NCI-H345 treated with DMSO at 0.1 percent for 48 hours (cell line): ENCODE measurements around the gene BCL11B.
"Not testable (repeated sequence)": the region's sequence is repeated elsewhere in the genome, so short reads cannot be mapped to it uniquely, and the experiment has no call there.

Experiments
- DNase-seq: peaks from one replicate; lab custom pipeline; 2025; ENCODE audit not compliant: unreplicated experiment; lab: John Stamatoyannopoulos, UW

Gene BCL11B

DNA sequence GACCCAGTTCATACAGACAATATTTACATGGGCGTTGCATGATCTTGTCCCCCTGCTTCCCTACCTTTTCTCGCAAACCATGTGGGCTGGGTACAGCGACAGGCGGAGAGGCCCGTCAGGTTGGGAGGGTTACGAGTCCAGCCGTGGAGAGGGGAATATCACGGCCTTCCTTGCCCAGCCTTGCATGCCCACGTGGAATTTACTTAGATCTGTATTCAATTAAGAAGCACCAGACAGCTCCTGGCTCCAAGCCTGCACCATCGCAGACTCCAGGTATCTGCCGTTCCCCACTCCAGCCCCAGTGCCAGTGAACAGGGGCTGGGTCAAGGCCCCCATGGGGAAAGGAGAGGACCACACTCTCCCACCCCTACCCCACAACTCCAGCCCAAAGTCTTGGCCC, 29.8 kb downstream of the BCL11B start:
- DNase-seq = no peak

GRCh38 chr14:99241325-99242010, 30.5 kb downstream of the BCL11B start:
- no peak for DNase-seq

GRCh38 chr14:99240627-99241324, 31.2 kb downstream of the BCL11B start:
- DNase-seq = no peak

- DNase-seq = no peak
Observed at GRCh38 chr14:99239661-99240092, 32.3 kb downstream of the BCL11B start.

DNA sequence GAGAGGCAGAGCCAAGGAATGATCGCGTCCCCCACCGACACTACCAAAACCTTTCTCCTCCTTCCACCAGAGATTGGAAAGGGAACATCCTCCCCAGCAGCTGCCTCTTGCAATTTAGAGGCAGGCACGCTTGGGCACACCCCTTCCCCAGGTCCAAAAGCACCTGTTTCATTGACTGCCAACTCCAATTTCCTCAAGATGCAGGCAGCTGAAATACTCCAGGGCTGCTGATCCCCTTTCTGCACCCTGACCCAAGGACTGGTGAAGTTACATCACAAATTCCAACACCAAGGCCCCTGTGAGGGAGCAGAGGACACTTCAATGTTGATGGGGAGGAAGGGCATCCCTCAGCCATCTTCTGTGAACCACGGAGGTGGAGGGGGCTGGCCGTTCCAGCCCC, 33.8 kb downstream of the BCL11B start:
- DNase-seq = no peak

DNA sequence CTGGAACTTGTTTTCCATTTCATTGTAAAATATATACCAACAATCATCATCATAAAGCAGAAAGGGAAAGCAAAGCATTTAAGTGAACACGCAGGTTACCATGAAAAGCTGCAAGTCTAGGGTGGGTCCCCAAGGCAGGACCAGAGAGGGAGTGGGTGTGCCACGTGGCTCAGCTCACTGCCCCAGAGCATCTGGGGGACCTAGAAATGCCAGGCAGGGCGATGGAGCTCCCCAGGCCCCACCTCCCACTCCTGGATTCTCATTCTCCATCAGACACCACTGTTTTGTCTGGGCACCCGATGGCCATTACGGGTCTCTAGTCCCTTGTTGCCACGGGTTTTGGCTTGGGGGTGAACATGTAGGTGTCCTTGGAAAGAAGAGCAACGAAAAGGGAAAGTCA, 34.7 kb downstream of the BCL11B start:
- DNase-seq = no peak

DNA sequence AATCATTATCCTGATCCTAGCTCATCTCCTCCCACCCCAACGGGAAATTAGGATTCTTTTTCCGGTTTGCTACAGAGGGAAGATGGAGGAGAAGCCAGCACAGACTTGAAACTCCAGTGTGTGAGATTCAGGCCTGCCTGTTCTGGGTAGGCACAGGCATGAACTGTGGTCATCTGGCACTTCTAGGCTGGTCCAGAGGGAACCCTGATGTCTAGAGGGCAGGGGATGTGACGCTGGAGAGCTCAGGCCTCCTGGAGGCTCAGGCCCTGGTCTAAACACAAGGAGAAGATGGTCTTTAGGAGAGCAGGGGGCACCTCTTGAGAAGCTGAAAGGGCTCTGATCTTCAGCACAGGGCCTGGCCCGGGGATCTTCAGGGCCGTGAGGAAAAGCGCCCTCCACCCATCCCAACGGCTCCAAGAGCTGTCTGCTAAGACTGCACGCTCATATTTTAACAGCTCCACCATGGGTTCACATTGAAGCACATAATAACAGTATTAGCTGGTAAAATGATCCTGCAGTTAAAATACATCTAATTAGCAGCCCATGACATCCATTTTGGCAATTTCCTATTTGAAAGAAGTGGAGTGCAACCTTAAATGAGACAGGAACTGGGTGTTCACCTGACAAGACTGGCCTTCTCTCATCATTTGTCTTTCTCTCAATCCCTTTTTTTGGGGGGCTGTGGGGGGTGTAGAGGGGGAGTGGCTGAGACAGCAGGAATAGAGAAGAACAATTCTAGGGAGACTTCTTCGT, 35.4 kb downstream of the BCL11B start:
- DNase-seq = no peak

DNA sequence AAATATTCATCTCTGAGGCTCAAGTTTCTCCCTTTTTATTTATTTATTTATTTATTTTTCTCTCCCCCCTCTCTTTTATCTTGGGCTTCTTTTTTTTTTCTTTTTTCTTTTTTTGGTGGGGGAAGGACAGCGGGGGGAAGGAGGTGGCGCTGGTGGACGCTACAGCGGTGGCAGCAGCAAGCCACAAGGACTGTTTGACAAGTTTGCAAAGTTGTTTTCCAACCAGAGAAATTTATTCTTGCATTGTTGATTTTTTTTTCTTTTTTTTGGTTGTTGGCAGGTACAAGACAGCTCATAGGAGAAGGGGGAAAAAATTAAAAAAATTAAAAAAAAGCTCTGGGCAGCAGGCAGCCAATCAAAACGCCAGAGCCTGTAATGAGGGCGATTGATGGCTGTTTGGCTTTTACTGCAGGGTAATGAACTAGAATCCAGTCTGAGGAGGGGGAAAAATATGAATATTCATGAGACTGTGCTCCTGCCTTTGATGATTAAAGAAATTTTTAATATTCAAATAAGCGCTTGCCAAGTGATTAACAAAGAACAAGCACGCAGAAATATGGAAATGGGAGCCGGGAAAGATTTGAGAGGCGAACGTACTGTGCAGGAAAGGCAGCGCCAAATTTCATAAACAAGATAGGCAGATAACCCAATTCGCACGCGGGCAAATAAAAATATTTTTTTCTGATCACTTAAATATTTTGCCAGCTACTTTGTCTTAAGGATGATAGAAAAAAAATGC, 36.2 kb downstream of the BCL11B start:
- DNase-seq = no peak

GRCh38 chr14:99234961-99235571, 36.9 kb downstream of the BCL11B start:
- no peak for DNase-seq

DNA sequence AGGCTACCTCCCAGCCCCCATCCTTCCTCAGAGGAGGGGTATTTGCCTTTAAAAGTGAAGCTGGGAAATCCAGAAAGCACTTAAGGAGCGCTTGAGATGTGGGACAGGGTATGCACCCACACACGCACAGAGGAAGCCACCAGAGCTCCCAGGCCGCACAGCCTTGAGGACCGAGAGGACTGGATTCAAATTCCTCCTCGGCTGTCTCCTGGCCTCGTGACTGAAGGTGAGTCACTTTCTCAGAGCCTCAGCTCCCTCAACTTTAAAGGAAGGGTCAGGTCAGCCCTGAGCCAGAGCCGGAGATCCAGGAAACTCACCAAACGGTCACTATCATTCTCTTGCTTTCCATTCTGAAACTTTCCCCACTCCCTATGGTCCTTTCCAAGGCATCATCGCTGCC, 37.6 kb downstream of the BCL11B start:
- DNase-seq = no peak

GRCh38 chr14:99233222-99234035, 38.6 kb downstream of the BCL11B start:
- no peak for DNase-seq

DNA sequence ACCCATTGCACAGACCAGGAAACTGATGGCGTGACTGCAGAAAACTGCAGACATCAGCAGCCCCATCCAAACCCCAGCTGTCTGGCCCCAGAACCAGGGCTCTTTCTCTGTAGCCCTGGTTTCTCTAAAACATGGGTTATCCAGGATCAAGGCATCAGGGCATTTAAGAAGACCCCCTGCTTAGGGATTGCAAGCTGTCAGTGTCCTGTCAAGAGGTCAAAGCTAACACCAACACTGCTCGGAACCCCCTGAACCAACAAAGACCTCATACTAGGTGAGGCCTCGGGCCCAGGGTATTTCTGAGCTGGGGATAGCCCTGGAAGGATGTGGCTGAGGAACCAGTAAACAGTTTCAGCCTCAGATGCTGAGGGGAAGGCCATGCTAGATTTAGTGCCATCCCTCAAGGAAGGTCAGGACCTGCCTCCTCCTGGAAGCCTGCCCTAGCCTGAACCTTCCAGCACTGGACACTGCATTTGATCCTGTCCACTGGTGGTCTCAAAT, 39.2 kb downstream of the BCL11B start:
- DNase-seq = no peak

DNA sequence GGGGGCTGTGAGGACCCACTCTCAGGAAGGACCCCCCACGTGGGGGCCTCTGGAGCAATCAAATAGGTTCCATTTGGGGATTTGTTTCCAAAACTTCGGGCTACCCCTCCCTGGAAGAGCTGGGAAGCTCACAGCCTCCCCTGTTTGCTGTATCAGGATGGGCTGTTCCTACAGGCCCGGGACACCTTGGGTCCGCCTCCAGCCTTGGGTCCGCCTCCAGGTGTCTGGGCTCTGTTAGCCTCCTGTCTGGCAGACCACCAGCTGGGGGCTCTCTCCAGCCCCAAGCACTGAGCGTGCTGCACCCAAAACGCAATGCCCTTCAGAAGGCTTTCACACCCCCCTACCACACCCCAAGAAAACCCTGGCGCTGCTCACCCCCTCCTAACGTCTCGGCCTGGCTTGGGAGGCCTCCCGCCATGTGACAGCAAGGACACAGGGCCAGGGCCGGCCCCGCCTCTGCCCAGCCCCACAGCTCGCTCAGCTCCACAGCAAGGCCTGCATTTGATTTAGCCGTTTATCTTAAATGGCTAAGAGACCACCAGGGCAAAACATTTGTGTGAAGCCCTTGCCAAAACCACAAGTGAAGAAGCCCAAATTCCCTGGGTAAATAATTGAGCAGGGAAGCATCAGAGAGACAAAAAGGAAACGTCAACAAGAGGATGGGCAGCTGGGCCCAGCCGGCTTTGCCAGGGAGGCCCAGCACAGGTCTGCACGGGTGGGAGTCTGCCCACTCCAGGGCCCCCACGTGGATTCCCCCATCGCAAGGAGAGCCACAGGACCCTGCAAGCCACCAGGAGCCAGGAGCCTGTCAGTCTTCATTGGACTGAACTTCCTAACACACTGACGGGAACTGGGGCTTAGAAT, 39.9 kb downstream of the BCL11B start:
- DNase-seq = no peak

DNA sequence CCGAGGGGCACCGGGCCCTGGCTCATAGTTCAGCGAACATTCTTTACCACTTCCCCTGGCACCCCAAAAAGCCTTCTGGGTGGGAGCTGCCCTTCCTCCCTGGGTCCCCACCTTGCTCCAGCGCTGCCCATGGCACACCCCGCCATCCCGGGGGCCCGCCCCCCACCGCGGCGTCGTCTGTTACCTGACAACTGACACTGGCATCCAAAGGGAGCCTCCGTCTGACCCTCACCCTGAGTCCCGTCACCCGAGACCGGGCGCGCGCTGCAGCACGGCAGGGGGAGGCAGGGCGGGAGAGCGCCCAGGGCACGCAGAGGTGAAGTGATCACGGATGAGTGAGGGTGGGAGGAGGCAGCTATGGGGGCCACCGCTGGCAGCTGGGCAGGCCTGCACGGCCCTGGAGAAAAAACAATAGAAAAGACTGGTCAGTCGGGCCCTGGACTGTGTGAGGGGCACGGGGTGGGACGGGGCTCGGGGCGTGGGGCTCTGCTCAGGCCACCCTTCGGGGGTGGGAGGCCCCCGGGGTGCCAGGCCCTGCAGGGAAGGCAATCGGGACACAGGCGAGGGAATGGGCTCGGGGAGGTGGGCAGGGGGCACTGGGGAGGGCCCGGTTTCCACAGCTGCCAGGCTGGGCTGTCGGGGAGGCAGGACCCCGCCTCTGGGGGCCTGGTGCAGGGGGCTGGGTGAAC, 40.7 kb downstream of the BCL11B start:
- no peak for DNase-seq

GRCh38 chr14:99230208-99231151, 41.5 kb downstream of the BCL11B start:
- no peak for DNase-seq

DNA sequence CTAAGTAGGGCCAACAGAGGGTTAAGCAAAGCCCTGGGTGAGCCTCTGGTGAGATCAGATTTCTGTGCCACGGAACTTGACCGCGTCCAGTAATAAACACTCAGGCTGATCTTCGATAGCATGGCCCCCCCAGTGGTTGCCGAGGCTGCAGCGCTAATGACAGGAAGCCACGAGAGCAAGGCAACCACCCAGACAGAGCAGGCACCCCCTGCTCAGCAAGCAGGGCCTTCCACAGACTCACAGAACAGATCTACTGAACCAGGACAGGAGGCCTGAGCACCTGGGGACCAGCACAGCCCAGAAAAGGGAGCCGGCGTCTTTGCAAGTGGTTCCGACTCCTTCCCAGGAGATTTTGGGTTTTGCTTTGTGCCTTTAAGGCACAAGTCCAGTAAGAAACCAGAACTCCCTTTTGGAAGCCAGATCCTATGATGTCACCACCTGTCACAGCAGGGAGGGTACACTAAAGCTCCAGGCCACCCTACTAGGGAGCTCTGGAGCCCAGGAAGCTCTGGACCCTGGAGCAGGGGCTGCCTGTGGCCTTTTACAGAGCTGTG, 42.3 kb downstream of the BCL11B start:
- DNase-seq = no peak

DNA sequence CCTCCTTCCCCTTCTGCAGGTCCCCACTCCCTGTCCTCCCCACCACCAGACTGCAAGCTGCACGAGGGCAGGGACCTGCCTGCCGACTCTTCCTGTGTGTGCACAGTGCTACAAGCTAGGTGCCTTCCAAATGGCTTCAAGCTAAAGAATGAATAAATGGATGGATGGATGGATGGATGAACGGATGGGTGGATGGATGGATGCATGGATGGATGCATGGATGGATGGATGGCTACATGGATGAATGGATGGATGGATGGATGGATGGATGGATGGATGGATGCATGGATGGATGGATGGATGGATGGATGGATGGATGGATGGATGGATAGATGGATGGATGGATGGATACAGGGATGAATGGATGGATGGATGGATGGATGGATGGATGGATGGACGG, 43.2 kb downstream of the BCL11B start:
- not testable (repeated sequence) for DNase-seq
